HL-60 (cell line): ENCODE results near the gene A4GALT.

Experiments
- GABPA ChIP-seq: IDR thresholded peaks from 2 replicates; pipeline ENCODE4 v1.6.1; 2012; ENCODE audit warnings: low read depth
- POLR2AphosphoS5 ChIP-seq: IDR thresholded peaks from 2 replicates; pipeline ENCODE4 v1.6.1; 2012; ENCODE audit warnings: low read depth
- SPI1 ChIP-seq: IDR thresholded peaks from 2 replicates; pipeline ENCODE4 v1.6.1; 2012; ENCODE audit warnings: low read depth, mild to moderate bottlenecking, borderline replicate concordance
- TF ChIP-seq, protein P1 (sequence below): IDR thresholded peaks from one replicate; pipeline ENCODE4 v1.5.1; 2011; ENCODE audit warnings: low read length, control low read depth, inconsistent platforms; ENCODE audit not compliant: insufficient read depth
- TF ChIP-seq, protein P2 (sequence below): IDR thresholded peaks from 2 replicates; pipeline ENCODE4 v1.6.1; 2012; ENCODE audit warnings: low read depth; ENCODE audit not compliant: insufficient replicate concordance

DNA sequence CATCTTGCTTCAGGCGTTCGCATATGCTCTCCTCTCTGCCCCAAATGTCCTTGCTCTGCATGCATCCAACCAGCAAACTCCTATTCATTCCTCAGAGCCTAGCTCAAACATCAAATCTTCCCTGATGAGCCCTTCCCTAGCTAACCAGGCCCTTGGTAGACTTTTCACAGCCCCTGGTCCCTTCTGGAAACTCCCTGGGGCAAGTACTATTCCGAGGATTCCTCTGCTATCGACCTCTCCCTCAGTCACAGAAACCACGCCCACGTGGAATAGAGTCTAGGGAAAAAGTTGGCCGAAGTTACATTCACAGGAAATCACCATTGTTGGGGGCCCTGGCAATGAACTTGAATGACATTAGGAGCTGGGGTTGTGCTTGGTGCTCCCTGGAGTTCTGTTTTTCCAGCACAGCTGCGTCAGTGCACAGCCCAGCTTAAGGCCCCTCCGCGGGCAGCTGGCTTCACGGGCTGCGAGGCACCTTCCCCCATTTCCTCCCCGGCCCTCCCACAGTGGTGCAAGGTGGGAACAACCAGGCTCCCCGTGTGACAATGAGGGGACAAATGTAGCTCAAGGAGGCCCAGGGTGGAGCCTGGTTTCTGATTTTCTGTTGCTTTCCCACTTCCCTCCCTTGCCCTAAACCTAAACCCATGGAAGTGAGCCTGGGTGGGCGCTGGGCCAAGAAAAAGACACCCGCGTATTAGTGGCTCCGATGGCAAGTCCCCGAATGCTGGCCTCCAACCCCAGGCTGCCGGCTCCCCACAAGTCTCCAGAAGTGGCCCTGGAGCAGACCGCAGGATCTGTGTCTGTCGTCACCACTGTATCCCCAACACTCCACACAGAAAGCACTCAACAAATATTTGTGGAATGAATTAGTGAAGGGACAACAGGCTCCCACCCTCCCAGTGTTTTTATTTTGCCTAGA lies 76.0 kb downstream of the A4GALT start:
- TF ChIP-seq, protein P1, sequence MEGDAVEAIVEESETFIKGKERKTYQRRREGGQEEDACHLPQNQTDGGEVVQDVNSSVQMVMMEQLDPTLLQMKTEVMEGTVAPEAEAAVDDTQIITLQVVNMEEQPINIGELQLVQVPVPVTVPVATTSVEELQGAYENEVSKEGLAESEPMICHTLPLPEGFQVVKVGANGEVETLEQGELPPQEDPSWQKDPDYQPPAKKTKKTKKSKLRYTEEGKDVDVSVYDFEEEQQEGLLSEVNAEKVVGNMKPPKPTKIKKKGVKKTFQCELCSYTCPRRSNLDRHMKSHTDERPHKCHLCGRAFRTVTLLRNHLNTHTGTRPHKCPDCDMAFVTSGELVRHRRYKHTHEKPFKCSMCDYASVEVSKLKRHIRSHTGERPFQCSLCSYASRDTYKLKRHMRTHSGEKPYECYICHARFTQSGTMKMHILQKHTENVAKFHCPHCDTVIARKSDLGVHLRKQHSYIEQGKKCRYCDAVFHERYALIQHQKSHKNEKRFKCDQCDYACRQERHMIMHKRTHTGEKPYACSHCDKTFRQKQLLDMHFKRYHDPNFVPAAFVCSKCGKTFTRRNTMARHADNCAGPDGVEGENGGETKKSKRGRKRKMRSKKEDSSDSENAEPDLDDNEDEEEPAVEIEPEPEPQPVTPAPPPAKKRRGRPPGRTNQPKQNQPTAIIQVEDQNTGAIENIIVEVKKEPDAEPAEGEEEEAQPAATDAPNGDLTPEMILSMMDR = no peak
- TF ChIP-seq POLR2AphosphoS5 (no peak; the same call in 1 of the 2 replicates), GABPA (no peak), SPI1 (no peak)
- TF ChIP-seq, protein P2, sequence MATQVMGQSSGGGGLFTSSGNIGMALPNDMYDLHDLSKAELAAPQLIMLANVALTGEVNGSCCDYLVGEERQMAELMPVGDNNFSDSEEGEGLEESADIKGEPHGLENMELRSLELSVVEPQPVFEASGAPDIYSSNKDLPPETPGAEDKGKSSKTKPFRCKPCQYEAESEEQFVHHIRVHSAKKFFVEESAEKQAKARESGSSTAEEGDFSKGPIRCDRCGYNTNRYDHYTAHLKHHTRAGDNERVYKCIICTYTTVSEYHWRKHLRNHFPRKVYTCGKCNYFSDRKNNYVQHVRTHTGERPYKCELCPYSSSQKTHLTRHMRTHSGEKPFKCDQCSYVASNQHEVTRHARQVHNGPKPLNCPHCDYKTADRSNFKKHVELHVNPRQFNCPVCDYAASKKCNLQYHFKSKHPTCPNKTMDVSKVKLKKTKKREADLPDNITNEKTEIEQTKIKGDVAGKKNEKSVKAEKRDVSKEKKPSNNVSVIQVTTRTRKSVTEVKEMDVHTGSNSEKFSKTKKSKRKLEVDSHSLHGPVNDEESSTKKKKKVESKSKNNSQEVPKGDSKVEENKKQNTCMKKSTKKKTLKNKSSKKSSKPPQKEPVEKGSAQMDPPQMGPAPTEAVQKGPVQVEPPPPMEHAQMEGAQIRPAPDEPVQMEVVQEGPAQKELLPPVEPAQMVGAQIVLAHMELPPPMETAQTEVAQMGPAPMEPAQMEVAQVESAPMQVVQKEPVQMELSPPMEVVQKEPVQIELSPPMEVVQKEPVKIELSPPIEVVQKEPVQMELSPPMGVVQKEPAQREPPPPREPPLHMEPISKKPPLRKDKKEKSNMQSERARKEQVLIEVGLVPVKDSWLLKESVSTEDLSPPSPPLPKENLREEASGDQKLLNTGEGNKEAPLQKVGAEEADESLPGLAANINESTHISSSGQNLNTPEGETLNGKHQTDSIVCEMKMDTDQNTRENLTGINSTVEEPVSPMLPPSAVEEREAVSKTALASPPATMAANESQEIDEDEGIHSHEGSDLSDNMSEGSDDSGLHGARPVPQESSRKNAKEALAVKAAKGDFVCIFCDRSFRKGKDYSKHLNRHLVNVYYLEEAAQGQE = no peak
